H1 (cell line): ENCODE results near the gene CEBPG. TPM values are rescaled to one million over a fixed set of nuclear protein-coding genes. Genes with fewer than 3 reads are reported as not detected.

Source experiments
- CTCF ChIA-PET: fragments of 300-600 bp; sonication (Branson Sonifier 250); formaldehyde crosslinking; loops from one replicate; lab custom pipeline; 2021; ENCODE audit not compliant: partially characterized antibody; lab: Charles Lee
- POLR2A ChIA-PET: fragments of 300-600 bp; sonication (Branson Sonifier 250); formaldehyde crosslinking; loops from one replicate; lab custom pipeline; 2021; ENCODE audit warnings: inconsistent platforms; ENCODE audit not compliant: partially characterized antibody; lab: Charles Lee
- DNase-seq, 2 experiments: peaks; one replicate each; pipeline versions ENCODE4 v3.0.0 to v3.0.0-alpha.2; 2010 to 2022; ENCODE audit warnings: low spot score in 2 of 2, low read depth in 1 of 2, mixed read lengths in 1 of 2
- FAIRE-seq: peaks from 2 replicates; lab custom pipeline; 2011; peaks lifted over from hg19 to GRCh38; lab: Jason Lieb, UNC
- H2AFZ ChIP-seq: 2 replicates; pipeline ENCODE4 v1.8.1; 2012; ENCODE audit warnings: low read length, inconsistent platforms
- H2AK5ac ChIP-seq: 2 replicates; pipeline ENCODE4 v1.6.1; 2013; ENCODE audit warnings: low read depth, low read length
- H2BK120ac ChIP-seq: replicated peaks from 2 replicates; pipeline ENCODE3; 2013; ENCODE audit warnings: low read depth, low read length, inconsistent platforms
- H2BK12ac ChIP-seq: 2 replicates; pipeline ENCODE4 v1.6.1; 2013; ENCODE audit warnings: low read depth, low read length
- H2BK15ac ChIP-seq: 2 replicates; pipeline ENCODE4 v1.6.1; 2013; ENCODE audit warnings: low read length
- H2BK20ac ChIP-seq: 2 replicates; pipeline ENCODE4 v1.6.1; 2013; ENCODE audit warnings: low read length
- H2BK5ac ChIP-seq: 2 replicates; pipeline ENCODE4 v1.6.1; 2013; ENCODE audit warnings: low read depth, low read length
- H3K14ac ChIP-seq: 2 replicates; pipeline ENCODE4 v1.6.1; 2013; ENCODE audit warnings: inconsistent platforms; ENCODE audit not compliant: insufficient read length
- H3K18ac ChIP-seq: 2 replicates; pipeline ENCODE4 v1.6.1; 2013; ENCODE audit warnings: low read length; ENCODE audit errors: extremely low read depth
- H3K23ac ChIP-seq: 2 replicates; pipeline ENCODE4 v1.6.1; 2013; ENCODE audit warnings: inconsistent platforms; ENCODE audit not compliant: insufficient read length
- H3K23me2 ChIP-seq: 2 replicates; pipeline ENCODE4 v1.6.1; 2013; ENCODE audit warnings: low read depth, low read length
- H3K27ac ChIP-seq: 2 replicates; pipeline ENCODE4 v1.6.1; 2011; ENCODE audit warnings: low read depth, low read length, inconsistent platforms
- H3K27me3 ChIP-seq, 4 experiments: replicated peaks in 1 of 4; 1 replicate in 1 of 4; 2 replicates in 3 of 4; pipeline versions ENCODE4 v1.6.1 to v1.8.1; 2011 to 2013; ENCODE audit warnings: low read length in 3 of 4, mild to moderate bottlenecking in 3 of 4, inconsistent platforms in 2 of 4, mixed read lengths in 2 of 4, moderate library complexity in 1 of 4; ENCODE audit not compliant: control insufficient read depth in 3 of 4, insufficient read depth in 3 of 4; ENCODE audit errors: extremely low read depth in 1 of 4
- H3K36me3 ChIP-seq, 4 experiments: 2 replicates each; pipeline versions ENCODE4 v1.6.1 to v1.8.1; 2011 to 2013; ENCODE audit warnings: mild to moderate bottlenecking in 4 of 4, low read length in 3 of 4, moderate library complexity in 2 of 4, control low read depth in 1 of 4, inconsistent platforms in 1 of 4; ENCODE audit not compliant: insufficient read depth in 4 of 4, control insufficient read depth in 2 of 4
- H3K4ac ChIP-seq: replicated peaks from 2 replicates; pipeline ENCODE3; 2013; ENCODE audit warnings: low read length, low read depth, mixed read lengths, inconsistent platforms; ENCODE audit not compliant: insufficient read length
- H3K4me1 ChIP-seq, 4 experiments: replicated peaks in 1 of 4; 1 replicate in 1 of 4; 2 replicates in 3 of 4; pipeline versions ENCODE4 v1.6.1 to v1.8.1; 2011 to 2013; ENCODE audit warnings: low read length in 3 of 4, inconsistent platforms in 2 of 4, mixed read lengths in 1 of 4; ENCODE audit not compliant: insufficient read depth in 4 of 4, control insufficient read depth in 3 of 4
- H3K4me2 ChIP-seq, 2 experiments: 2 replicates each; pipeline versions ENCODE4 v1.6.1 to v1.8.1; 2011 to 2013; ENCODE audit warnings: low read depth in 2 of 2, low read length in 2 of 2, control low read depth in 1 of 2, inconsistent platforms in 1 of 2, mild to moderate bottlenecking in 1 of 2; ENCODE audit not compliant: insufficient read depth in 1 of 2
- H3K4me3 ChIP-seq, 4 experiments: fragments of 200-600, 300-600 bp in 1 of 4; sonication (generic), shearing (Covaris generic), sonication (Bioruptor Twin) in 1 of 4; 2 replicates each; pipeline versions ENCODE4 v1.5.1 to v1.8.1; 2011 to 2016; ENCODE audit warnings: low read length in 4 of 4, low read depth in 3 of 4, control low read depth in 2 of 4, inconsistent platforms in 2 of 4, mild to moderate bottlenecking in 2 of 4, mixed read lengths in 1 of 4, moderate library complexity in 1 of 4; ENCODE audit not compliant: insufficient read depth in 2 of 4; ENCODE audit errors: extremely low read depth in 1 of 4
- H3K56ac ChIP-seq: replicated peaks from 2 replicates; pipeline ENCODE3; 2013; ENCODE audit warnings: low read depth, mild to moderate bottlenecking, mixed read lengths, low read length, inconsistent platforms; ENCODE audit not compliant: insufficient read length
- H3K79me1 ChIP-seq: 2 replicates; pipeline ENCODE4 v1.6.1; 2013; ENCODE audit warnings: low read depth, low read length, control low read depth
- H3K79me2 ChIP-seq, 2 experiments: 2 replicates each; pipeline versions ENCODE4 v1.6.1 to v1.8.1; 2012 to 2013; ENCODE audit warnings: low read length in 2 of 2, mild to moderate bottlenecking in 2 of 2, inconsistent platforms in 1 of 2; ENCODE audit not compliant: insufficient read depth in 2 of 2, control insufficient read depth in 1 of 2
- H3K9ac ChIP-seq, 4 experiments: replicated peaks in 1 of 4; 1 replicate in 1 of 4; 2 replicates in 3 of 4; pipeline versions ENCODE4 v1.6.1 to v1.8.1; 2011 to 2013; ENCODE audit warnings: low read depth in 3 of 4, low read length in 3 of 4, control low read depth in 2 of 4, mild to moderate bottlenecking in 2 of 4, moderate library complexity in 2 of 4, inconsistent platforms in 1 of 4; ENCODE audit errors: extremely low read depth in 1 of 4
- H3K9me3 ChIP-seq, 2 experiments: 2 replicates each; pipeline versions ENCODE4 v1.6.1 to v1.8.1; 2012 to 2013; ENCODE audit warnings: mild to moderate bottlenecking in 2 of 2, moderate library complexity in 2 of 2, control low read depth in 1 of 2, inconsistent platforms in 1 of 2, low read depth in 1 of 2, low read length in 1 of 2, mixed read lengths in 1 of 2; ENCODE audit not compliant: insufficient read depth in 2 of 2
- H4K20me1 ChIP-seq, 2 experiments: replicated peaks in 1 of 2; 2 replicates each; pipeline versions ENCODE3 to v1.8.1; 2011 to 2013; ENCODE audit warnings: inconsistent platforms in 2 of 2, low read length in 2 of 2, mild to moderate bottlenecking in 1 of 2; ENCODE audit not compliant: insufficient read depth in 2 of 2, control insufficient read depth in 1 of 2
- H4K5ac ChIP-seq: 2 replicates; pipeline ENCODE4 v1.6.1; 2013; ENCODE audit warnings: low read length, low read depth, mixed read lengths, inconsistent platforms; ENCODE audit not compliant: insufficient read length
- H4K8ac ChIP-seq: 2 replicates; pipeline ENCODE4 v1.8.0; 2013; ENCODE audit warnings: mild to moderate bottlenecking, moderate library complexity, low read length, inconsistent platforms; ENCODE audit not compliant: insufficient read depth; ENCODE audit errors: extremely low read depth
- H4K91ac ChIP-seq: replicated peaks from 2 replicates; pipeline ENCODE3; 2013; ENCODE audit warnings: low read length, mixed read lengths, inconsistent platforms; ENCODE audit not compliant: insufficient read length
- EGR1 ChIP-seq: IDR thresholded peaks from 2 replicates; pipeline ENCODE4 v1.6.1; 2011; ENCODE audit warnings: low read depth, low read length, borderline replicate concordance
- EZH2 ChIP-seq: fragments of 200-600 bp; sonication (generic); IDR thresholded peaks from 2 replicates; pipeline ENCODE4 v1.7.1; 2012; ENCODE audit warnings: low read depth, mild to moderate bottlenecking, moderate library complexity, low read length, inconsistent platforms; ENCODE audit not compliant: severe bottlenecking
- WGBS, 2 experiments: shearing (Covaris generic) in 1 of 2; methylation state at CpG; one replicate each; pipeline versions ENCODE4 v1.1.6 to v1.1.7; 2013 to 2015; ENCODE audit warnings: low lambda C conversion rate in 2 of 2, mixed read lengths in 2 of 2, inconsistent platforms in 1 of 2, low coverage in 1 of 2, missing lambda C conversion rate in 1 of 2; ENCODE audit not compliant: insufficient replicate concordance in 2 of 2, insufficient coverage in 1 of 2, insufficient read length in 1 of 2; ENCODE audit errors: extremely low coverage in 1 of 2, missing lambda C conversion rate in 1 of 2; 5-methylcytosine and 5-hydroxymethylcytosine counted together
- polyA plus RNA-seq, 7 experiments: library from polyadenylated mRNA; depleted of rRNA in 3 of 7; stranded (reverse) in 5 of 7; unstranded in 2 of 7; fragments of >200 nt in 5 of 7; fragments of 200-250 nt in 2 of 7; gene quantifications; 1 replicate in 5 of 7; 2 replicates in 1 of 7; 4 replicates in 1 of 7; pipeline versions ENCODE4 v1.2.1 to v1.2.3, GENCODE V29; 2011 to 2013; ENCODE audit warnings: missing spikeins in 2 of 7, mixed read lengths in 2 of 7
- total RNA-seq: library from RNA; stranded (reverse); fragmentation: NEBNext Ultra II Directional; extraction: Animal tissue kit (Norgen Biotek cat#: 25700); gene quantifications from 2 replicates; pipeline ENCODE4 v1.2.1, GENCODE V29; 2021

Gene CEBPG
- total and polyA plus RNA-seq, 2 of the 8 experiments (the other 6 are each of a cell fraction or from before 2014, with no cell fraction given), result 12.3 to 35.4 TPM

GRCh38 chr19:33384983-33385382 is 11.5 kb downstream of the CEBPG start:
- Histone ChIP-seq H3K56ac (no peak overlapping the region), H3K14ac (no peak overlapping the region), H3K4me1 (no peaks in the 10 kb centered on the region; a peak in 2 of 7 replicates), H3K27ac (no peak overlapping the region), H3K18ac (no peak overlapping the region), H3K4me3 (no peak overlapping the region), H4K5ac (no peak overlapping the region), H2BK15ac (no peak overlapping the region), H4K20me1 (peaks cover 6 to 16% of the 10 kb centered on the region in 2 experiments), H3K27me3 (no peaks in the 10 kb centered on the region), H4K8ac (no peak overlapping the region), H2BK12ac (no peak overlapping the region), H3K4me2 (no peak overlapping the region), H3K9me3 (no peaks in the 10 kb centered on the region), H3K79me1 (peaks cover 17% of the 10 kb centered on the region), H3K23me2 (no peaks in the 10 kb centered on the region), H4K91ac (no peak overlapping the region), H3K79me2 (peaks cover 0 to 57% of the 10 kb centered on the region in 2 experiments; a peak in 2 of 4 replicates), H2AFZ (no peak overlapping the region), H2BK120ac (no peak overlapping the region), H3K4ac (no peak overlapping the region), H2BK5ac (no peak overlapping the region), H2AK5ac (no peak overlapping the region), H3K9ac (no peak overlapping the region), H3K23ac (no peak overlapping the region), H3K36me3 (peaks cover 0 to 5% (median 1%) of the 10 kb centered on the region in 4 experiments; a peak in 2 of 8 replicates), H2BK20ac (no peak overlapping the region)
- WGBS, 2 experiments, result 96% methylated on average over 6 of the region's 8 CpGs; no CpG with 5 or more reads in 1 of the 2 experiments
- ChIA-PET POLR2A (interaction anchor here (1.0 to 10.4 kb wide), 3 partner anchors 11 to 14 kb away, joined by 3 to 87 read pairs (median 12); partner anchors contain the start of gene CEBPG), CTCF (interaction anchor here (0.8 to 2.8 kb wide), 5 partner anchors 12 to 158 kb away, joined by 3 to 10 read pairs (median 4); no protein-coding TSS in a partner anchor)
- DNase-seq (no peak), FAIRE-seq (no peak)
- TF ChIP-seq EZH2, result no peak
- no peak for TF ChIP-seq EGR1
